Fibroblast of pulmonary artery (primary cell): ENCODE measurements around the gene SLC9C1.

Source experiments
- DNase-seq: peaks from one replicate; pipeline ENCODE4 v3.0.0-alpha.2; 2010; ENCODE audit warnings: low read depth
- H3K4me3 ChIP-seq: replicated peaks from 2 replicates; pipeline ENCODE4 v1.5.1; 2011; ENCODE audit warnings: low read depth, mild to moderate bottlenecking, control low read depth, low read length, moderate library complexity
- CTCF ChIP-seq: IDR thresholded peaks from 2 replicates; pipeline ENCODE4 v1.5.1; 2011; ENCODE audit warnings: mild to moderate bottlenecking, control low read depth, low read length, inconsistent platforms; ENCODE audit errors: missing control alignments

The SLC9C1 gene

GRCh38 chr3:112092496-112093179 is 201.4 kb downstream of the SLC9C1 start:
- H3K4me3 ChIP-seq = no peak overlapping the region
- no peak for TF ChIP-seq CTCF
- DNase-seq = peak; percentile 55

- no peak overlapping the region for H3K4me3 ChIP-seq
- no peak for TF ChIP-seq CTCF
- DNase-seq = no peak
These were observed 203.0 kb downstream of the SLC9C1 start for GRCh38 chr3:112090887-112091586.
